ENCODE results near the gene PRELP. TPM values are rescaled to one million over a fixed set of nuclear protein-coding genes. Genes with fewer than 3 reads are reported as not detected.
"Not testable (repeated sequence)": the region's sequence is repeated elsewhere in the genome, so short reads cannot be mapped to it uniquely, and the experiment has no call there.

Gene PRELP
- total RNA-seq, 2 experiments from 2014 or later = not detected

DNA sequence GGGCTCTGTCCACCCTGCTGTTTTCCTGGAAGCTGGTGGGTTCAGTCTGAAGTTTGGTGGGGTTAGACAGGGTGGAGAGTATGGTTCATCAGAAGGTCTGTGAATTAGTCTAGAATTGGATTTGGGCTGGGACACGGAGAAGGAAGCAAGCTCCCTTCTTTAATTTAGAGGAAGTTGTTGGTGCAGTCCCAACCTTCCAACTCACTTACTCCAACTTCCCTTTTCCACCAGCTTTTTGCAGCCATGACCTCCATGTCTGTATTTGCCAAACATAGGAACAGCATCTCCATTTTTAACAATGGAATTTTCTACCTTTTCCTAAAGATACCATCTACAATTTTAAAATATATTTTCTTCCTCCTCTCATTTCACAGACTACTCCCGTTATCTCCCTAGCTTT is 28.5 kb upstream of the PRELP start:
- peaks cover 22% of the 10 kb centered on the region for H3K27me3 Mint-ChIP-seq

DNA sequence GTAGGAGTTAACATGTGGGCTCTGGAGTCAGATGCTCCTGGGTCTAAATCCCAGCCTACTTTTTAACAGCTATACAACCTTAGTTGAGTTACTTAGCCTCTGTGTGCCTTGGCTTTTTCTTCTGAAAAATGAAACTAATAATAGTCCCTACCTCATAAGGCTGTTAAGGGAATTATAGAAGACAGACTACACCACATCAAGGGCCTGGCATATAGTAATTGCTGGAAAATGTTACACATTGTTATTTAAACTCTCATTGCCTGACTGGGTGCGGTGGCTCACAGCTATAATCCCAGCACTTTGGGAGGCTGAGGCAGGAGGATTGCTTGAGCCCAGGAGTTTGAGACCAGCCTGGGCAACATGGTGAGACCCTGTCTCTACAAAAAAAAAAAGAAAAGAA is 28.0 kb upstream of the PRELP start:
- H3K27ac Mint-ChIP-seq; DNase-seq; H3K4me3 Mint-ChIP-seq; H3K9me3 Mint-ChIP-seq; POLR2A ChIA-PET; H3K4me1 Mint-ChIP-seq; H3K36me3 Mint-ChIP-seq (ENCODE audit: low read depth); CTCF ChIA-PET: not testable (repeated sequence)
- H3K27me3 Mint-ChIP-seq = peaks cover 24% of the 10 kb centered on the region

More for the DNA sequence above, 28.5 kb upstream of the PRELP start:
- Mint-ChIP-seq H3K4me3 (no peak overlapping the region), H3K9me3 (peaks cover 2% of the 10 kb centered on the region), H3K36me3 (ENCODE audit: low read depth) (no peaks in the 10 kb centered on the region), H3K27ac (no peak overlapping the region), H3K4me1 (no peaks in the 10 kb centered on the region)
- no peak for DNase-seq
- POLR2A ChIA-PET = no interaction called here
- CTCF ChIA-PET = no interaction called here

DNA sequence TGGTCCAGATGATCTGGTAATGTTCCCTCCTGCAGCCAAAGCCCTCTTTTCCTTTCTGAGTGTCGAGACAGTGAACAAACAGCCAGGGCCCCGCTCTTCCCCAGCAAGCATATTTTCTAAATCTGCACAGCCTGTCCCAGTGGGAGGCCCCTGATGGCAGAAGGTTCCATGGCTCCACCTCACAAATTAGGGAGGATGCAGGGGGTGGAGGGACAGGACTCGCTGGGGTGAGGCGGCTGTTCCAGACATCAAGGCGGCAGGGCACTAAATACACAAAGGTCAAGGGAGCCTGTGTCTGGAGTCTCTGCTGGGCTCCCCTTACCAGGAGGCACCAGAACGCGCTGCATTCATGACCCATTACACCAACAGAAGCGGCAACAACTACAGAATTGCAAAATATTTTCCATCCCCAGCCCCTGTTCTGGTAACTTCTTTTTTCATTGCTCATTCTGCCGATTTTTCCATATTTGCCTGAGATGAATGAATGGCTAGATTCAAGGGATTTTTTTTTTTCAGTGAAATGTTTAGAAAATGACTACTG is 27.0 kb upstream of the PRELP start:
- ChIA-PET CTCF (no interaction called here), POLR2A (no interaction called here)
- DNase-seq = no peak
- H3K4me1 Mint-ChIP-seq = no peaks in the 10 kb centered on the region
- no peak overlapping the region for H3K4me3 Mint-ChIP-seq
- H3K9me3 Mint-ChIP-seq = peaks cover 2% of the 10 kb centered on the region
- H3K36me3 Mint-ChIP-seq (ENCODE audit: low read depth) = no peaks in the 10 kb centered on the region
- H3K27me3 Mint-ChIP-seq = peaks cover 21% of the 10 kb centered on the region
- H3K27ac Mint-ChIP-seq = no peak overlapping the region

DNA sequence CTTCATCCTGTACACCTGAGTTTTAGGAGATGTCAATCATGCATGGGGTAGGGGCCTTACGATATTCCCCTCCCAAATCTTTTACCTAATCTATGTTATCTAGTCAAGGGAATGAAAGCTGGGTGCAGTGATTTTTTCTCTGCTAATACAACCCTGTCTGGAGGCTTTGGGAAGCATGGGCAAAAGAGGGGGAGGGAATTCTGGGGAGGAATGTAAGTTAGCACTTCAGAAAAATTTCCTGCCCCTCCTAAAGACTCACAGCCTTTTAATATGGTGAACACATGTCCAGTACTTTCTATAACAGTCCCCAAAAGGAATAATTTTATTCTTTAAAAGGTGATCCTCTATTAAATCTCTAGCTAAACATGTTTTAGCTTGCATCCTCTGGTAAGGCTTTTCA is 25.6 kb upstream of the PRELP start:
- no peaks in the 10 kb centered on the region for H3K4me1 Mint-ChIP-seq
- no peak overlapping the region for H3K4me3 Mint-ChIP-seq
- H3K27ac Mint-ChIP-seq = no peak overlapping the region
- POLR2A ChIA-PET = no interaction called here
- H3K36me3 Mint-ChIP-seq (ENCODE audit: low read depth) = no peaks in the 10 kb centered on the region
- H3K9me3 Mint-ChIP-seq = peaks cover under 1% of the 10 kb centered on the region
- no peak for DNase-seq
- peaks cover 19% of the 10 kb centered on the region for H3K27me3 Mint-ChIP-seq
- CTCF ChIA-PET = interaction anchor here (1.0 kb wide), 1 partner anchor 34 kb away, joined by 3 read pairs; no protein-coding TSS in a partner anchor

DNA sequence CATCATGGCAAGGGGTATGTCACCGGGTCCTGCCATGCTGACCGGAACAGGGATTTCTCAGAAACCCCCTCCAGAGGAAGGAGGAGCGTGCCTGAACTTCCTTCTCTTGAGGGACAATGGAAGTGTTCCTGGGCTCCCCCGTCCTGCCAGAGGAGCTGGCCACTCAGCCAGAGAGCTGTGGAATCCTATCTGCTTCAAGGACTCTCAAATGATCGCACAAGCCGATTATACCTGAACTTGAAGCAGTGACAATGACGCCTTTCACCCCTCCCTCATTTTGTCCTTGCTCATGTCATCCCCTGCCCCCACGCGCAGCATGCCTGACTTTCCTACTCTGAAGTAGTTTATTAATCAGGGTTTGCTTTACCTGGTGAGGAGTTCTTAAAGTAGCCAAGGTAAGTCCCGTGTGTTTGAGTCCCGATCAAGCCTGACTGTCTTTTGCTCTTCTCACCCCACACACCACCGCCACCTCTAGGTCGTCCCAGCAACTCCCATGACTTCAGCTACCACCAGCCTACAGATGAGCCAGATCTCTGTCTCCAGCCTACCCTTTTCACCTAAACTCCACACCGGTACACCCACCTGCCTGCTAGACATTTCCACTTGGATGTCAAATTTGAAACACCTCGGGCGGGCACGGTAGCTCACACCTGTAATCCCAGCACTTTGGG is 25.0 kb upstream of the PRELP start:
- Mint-ChIP-seq H3K9me3 (no peaks in the 10 kb centered on the region), H3K27ac (no peak overlapping the region), H3K4me3 (no peak overlapping the region), H3K4me1 (no peaks in the 10 kb centered on the region), H3K27me3 (peaks cover 17% of the 10 kb centered on the region), H3K36me3 (ENCODE audit: low read depth) (no peaks in the 10 kb centered on the region)
- CTCF ChIA-PET = interaction anchor here (1.0 kb wide), 1 partner anchor 35 kb away, joined by 3 read pairs; no protein-coding TSS in a partner anchor
- no peak for DNase-seq
- POLR2A ChIA-PET = no interaction called here

DNA sequence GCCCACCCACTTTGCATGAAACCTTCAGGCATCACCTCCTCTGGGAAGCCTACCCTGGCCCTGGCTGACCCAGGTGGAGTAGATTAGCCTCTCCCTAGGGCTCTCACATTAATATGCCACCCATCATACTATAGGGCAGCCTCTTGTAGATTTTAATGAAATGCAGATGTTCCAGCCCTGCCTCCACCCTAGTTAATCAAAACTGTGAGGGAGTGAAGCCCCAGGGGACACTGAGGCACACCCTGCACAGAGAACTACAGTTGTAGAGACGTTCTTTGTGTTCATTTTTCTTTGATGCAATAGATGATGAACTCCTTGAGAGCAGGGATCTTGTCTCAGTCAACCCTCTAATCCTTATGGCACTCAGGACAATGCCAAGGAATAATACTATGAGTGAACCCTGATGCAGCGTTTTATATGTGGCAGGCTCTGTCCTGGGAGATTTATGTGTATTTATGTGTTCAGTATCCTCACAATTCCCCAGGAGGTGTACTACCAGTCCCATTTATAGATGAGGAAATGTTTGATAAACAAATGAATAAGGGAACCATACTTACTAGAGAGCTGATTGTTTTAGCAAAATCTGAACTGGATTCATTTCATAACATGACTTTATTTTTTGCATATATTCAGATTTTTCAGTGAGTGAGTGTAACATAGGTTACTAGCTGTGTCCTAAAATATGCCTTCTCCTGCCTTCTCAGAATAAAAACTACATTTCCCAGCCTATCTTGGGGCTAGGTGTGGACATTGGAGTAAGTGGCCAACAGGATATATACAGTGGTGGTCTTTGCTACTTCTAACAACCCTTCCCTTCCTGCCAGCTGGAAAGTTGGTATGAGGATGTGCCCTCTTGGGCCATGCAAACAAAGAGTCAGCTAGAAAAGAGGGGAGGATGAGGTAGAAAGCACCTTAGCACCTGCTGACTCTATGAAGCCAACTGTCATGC is 23.5 kb upstream of the PRELP start:
- ChIA-PET CTCF (no interaction called here), POLR2A (no interaction called here)
- Mint-ChIP-seq H3K27ac (no peak overlapping the region), H3K36me3 (ENCODE audit: low read depth) (no peaks in the 10 kb centered on the region), H3K4me1 (no peaks in the 10 kb centered on the region), H3K4me3 (no peak overlapping the region), H3K27me3 (peaks cover 21% of the 10 kb centered on the region), H3K9me3 (no peaks in the 10 kb centered on the region)
- DNase-seq = no peak

DNA sequence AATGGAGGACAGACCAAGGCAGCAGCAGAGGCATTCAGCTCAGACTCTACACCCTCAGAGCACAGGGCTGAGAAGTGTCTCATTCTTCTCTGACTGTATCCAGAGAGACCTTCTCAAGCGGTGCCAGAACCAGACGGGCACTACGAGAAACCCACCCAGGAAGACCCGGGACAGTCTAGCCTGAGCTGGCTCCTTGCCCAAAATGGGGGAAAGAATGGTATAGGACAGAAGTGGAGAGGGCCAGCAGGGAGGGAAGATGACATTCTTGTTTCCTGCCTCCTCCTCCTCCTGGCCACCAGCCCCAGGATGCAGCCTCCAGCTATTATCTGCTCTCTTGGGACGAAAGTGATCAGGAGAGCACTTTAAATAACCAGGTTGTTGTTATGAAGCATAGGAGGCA is 22.6 kb upstream of the PRELP start:
- Mint-ChIP-seq H3K36me3 (ENCODE audit: low read depth) (no peaks in the 10 kb centered on the region), H3K9me3 (no peaks in the 10 kb centered on the region), H3K27me3 (peaks cover 21% of the 10 kb centered on the region), H3K4me3 (no peak overlapping the region), H3K4me1 (no peaks in the 10 kb centered on the region), H3K27ac (no peak overlapping the region)
- ChIA-PET POLR2A (no interaction called here), CTCF (no interaction called here)
- no peak for DNase-seq

DNA sequence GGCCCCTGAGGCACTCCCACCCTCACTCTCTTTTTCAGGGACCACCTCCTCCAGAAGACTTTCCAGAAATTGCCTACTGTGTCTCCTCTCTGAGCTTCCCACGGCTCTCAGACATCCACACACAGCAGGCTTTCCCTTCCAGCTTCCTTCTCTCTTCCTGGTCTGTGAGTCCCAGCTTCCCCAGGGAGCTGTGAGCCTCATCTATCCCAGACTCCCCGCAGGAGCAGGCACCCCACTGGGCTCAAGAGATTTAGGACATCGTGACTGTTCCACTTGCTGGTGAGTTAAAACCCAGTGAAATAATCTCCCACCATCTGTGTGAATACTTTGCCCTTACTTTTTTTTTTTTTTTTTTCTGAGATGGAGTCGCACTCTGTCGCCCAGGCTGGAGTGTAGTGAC is 22.0 kb upstream of the PRELP start:
- CTCF ChIA-PET = no interaction called here
- no peak for DNase-seq
- no peak overlapping the region for H3K4me3 Mint-ChIP-seq
- no peaks in the 10 kb centered on the region for H3K36me3 Mint-ChIP-seq (ENCODE audit: low read depth)
- no peaks in the 10 kb centered on the region for H3K4me1 Mint-ChIP-seq
- H3K27me3 Mint-ChIP-seq = peaks cover 25% of the 10 kb centered on the region
- H3K9me3 Mint-ChIP-seq = no peaks in the 10 kb centered on the region
- POLR2A ChIA-PET = no interaction called here
- H3K27ac Mint-ChIP-seq = no peak overlapping the region

DNA sequence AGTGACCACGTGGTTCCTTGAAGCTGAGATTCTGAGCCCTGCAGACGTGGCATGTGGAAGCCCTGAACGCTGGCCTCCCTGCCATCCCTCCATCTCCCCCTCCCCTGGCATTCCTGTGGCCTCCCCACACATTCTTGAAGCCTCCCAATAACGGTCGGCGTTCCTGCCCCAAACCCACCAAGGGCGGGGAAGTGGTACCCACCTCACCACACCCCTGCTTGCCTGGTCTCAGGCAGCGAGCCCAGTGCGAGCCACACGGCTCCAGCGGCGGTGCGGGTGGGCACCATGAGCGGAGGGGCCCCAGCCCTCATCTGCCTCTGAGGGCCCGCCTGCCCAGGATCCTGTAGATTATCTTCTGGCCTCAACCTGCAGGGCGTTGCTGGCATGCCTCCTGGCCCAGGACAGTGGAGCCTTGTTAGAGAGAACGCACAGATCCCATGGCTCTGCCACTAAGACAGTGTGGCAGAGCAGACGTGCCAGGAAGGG is 20.6 kb upstream of the PRELP start:
- no peak for DNase-seq
- Mint-ChIP-seq H3K4me1 (no peaks in the 10 kb centered on the region), H3K36me3 (ENCODE audit: low read depth) (no peaks in the 10 kb centered on the region), H3K9me3 (no peaks in the 10 kb centered on the region), H3K27me3 (peaks cover 22% of the 10 kb centered on the region), H3K27ac (no peak overlapping the region), H3K4me3 (no peak overlapping the region)
- ChIA-PET CTCF (no interaction called here), POLR2A (no interaction called here)

DNA sequence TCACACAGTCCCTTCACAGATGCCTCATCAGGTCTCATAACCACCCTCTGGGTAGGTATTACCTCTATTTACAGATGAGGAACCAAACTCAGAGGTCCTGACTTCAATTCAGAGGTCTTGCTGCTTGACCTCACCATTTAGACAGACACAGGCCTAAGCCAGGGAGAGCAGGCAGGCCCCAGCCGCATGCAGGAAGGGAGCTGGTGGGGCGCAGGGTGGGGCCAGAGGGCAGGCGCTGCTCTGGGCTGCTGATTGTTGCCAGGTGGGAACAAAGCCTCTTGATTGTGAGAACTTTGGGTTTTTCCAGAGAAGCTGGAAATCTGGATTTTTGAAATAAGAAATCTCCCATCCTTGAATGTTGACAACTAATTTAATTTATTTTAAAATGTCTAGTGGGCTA is 19.9 kb upstream of the PRELP start:
- Mint-ChIP-seq H3K36me3 (ENCODE audit: low read depth) (no peaks in the 10 kb centered on the region), H3K9me3 (no peaks in the 10 kb centered on the region), H3K4me3 (no peak overlapping the region), H3K27ac (no peak overlapping the region), H3K4me1 (no peaks in the 10 kb centered on the region), H3K27me3 (peaks cover 24% of the 10 kb centered on the region)
- CTCF ChIA-PET = interaction anchor here (1.1 kb wide), 1 partner anchor 216 kb away, joined by 3 read pairs; no protein-coding TSS in a partner anchor
- no peak for DNase-seq
- POLR2A ChIA-PET = no interaction called here

DNA sequence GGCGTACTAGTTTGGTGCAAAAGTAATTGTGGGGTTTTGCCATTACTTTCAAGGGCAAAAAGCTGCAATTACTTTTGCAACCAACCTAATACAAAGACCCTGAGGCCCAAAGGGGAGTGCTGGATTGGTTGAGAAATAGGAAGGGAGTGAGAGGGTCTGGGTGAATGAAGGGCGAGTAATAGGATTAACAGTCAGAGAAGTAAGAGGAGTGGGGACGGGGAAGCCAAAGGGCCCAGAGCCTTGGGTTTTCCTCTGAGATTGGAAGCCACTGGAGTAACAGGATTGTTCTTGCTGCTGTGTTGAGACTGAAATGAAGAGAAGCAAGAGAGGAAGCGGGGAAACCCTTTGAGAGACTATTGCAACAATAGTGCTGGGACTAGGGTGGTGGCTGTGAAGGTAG is 19.0 kb upstream of the PRELP start:
- no peaks in the 10 kb centered on the region for H3K9me3 Mint-ChIP-seq
- no peak overlapping the region for H3K27ac Mint-ChIP-seq
- ChIA-PET CTCF (interaction anchor here (1.1 kb wide), 1 partner anchor 215 kb away, joined by 3 read pairs; no protein-coding TSS in a partner anchor), POLR2A (no interaction called here)
- H3K4me1 Mint-ChIP-seq = no peaks in the 10 kb centered on the region
- H3K36me3 Mint-ChIP-seq (ENCODE audit: low read depth) = no peaks in the 10 kb centered on the region
- DNase-seq = no peak
- no peak overlapping the region for H3K4me3 Mint-ChIP-seq
- H3K27me3 Mint-ChIP-seq = peaks cover 24% of the 10 kb centered on the region

DNA sequence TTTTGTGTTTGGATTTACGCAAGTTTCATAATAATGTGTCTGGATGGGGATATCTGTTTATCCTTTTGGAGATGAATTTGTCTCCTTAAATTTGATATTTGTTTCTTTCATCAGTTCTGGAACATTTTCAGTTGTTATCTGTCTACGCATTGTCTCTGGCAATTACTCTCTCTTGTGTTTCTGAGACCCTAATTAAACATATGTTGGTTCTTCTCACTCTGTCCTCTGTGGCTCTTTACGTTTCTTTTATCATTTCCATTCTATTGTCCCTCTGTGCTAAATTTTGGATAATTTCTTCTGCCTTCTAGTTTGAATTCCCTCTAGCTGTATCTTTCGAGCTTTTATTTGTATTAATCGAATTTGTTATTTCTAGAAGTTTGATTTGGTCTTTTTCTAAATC is 17.5 kb upstream of the PRELP start:
- no peaks in the 10 kb centered on the region for H3K36me3 Mint-ChIP-seq (ENCODE audit: low read depth)
- peaks cover 24% of the 10 kb centered on the region for H3K27me3 Mint-ChIP-seq
- no peak overlapping the region for H3K4me3 Mint-ChIP-seq
- no peak overlapping the region for H3K27ac Mint-ChIP-seq
- H3K4me1 Mint-ChIP-seq = no peaks in the 10 kb centered on the region
- CTCF ChIA-PET = no interaction called here
- DNase-seq = no peak
- POLR2A ChIA-PET = no interaction called here
- no peaks in the 10 kb centered on the region for H3K9me3 Mint-ChIP-seq

DNA sequence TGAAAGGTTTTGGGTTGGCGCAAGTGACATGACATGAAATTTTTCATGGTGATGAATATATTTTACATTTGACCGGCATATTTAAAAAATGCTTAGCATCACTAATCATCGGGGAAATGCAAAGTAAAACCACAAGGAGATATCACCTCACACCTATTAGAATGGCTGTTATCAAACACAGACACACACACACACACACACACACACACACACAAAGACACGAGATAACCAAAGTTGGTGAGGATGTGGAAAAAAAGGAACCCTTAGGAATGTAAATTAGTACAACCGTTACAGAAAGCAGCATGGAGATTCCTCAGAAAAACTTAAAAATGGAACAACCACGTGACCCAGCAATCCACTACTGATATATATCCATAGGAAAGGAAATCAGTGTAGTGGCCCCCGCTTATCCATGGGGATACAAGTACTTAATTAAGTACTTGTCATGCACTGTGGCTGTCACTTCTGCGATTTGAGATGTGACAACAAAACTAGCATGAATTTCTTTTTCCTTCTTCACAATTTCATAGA is 15.9 kb upstream of the PRELP start:
- CTCF ChIA-PET = interaction anchor here (0.6 kb wide), 1 partner anchor 358 kb away, joined by 3 read pairs; no protein-coding TSS in a partner anchor
- no peak overlapping the region for H3K4me3 Mint-ChIP-seq

More for the DNA sequence above, 15.9 kb upstream of the PRELP start:
- no peaks in the 10 kb centered on the region for H3K9me3 Mint-ChIP-seq
- H3K27me3 Mint-ChIP-seq = peaks cover 24% of the 10 kb centered on the region
- no peak overlapping the region for H3K27ac Mint-ChIP-seq
- POLR2A ChIA-PET = no interaction called here
- no peaks in the 10 kb centered on the region for H3K4me1 Mint-ChIP-seq
- H3K36me3 Mint-ChIP-seq (ENCODE audit: low read depth) = no peaks in the 10 kb centered on the region
- DNase-seq = no peak

Data from activated CD4-positive, alpha-beta T cell treated with anti-CD3 and anti-CD28 coated beads, Interleukin-2, amount 10 ng/mL, durations not matched to agents 7 days and 5 days (primary cell).